Colon (tissue), 2 donors: ENCODE measurements around the gene CARNS1.

ENCODE experiments used
- FAIRE-seq: peaks from 2 replicates; lab custom pipeline; 2012; peaks lifted over from hg19 to GRCh38; lab: Jason Lieb, UNC
- donor health status: control.
- donor health status: control.

Gene CARNS1

GRCh38 chr11:67376063-67376820 lies 39.2 kb upstream of the CARNS1 start:
- no peak for FAIRE-seq

- no peak for FAIRE-seq
Measured at GRCh38 chr11:67376873-67377808, 38.3 kb upstream of the CARNS1 start.

GRCh38 chr11:67378544-67378943 lies 36.9 kb upstream of the CARNS1 start:
- FAIRE-seq = no peak

- FAIRE-seq = no peak
Measured at GRCh38 chr11:67379061-67380058, 36.1 kb upstream of the CARNS1 start.

- no peak for FAIRE-seq
Measured at GRCh38 chr11:67381244-67381972, 34.1 kb upstream of the CARNS1 start.

- no peak for FAIRE-seq
Measured at GRCh38 chr11:67382276-67383136, 33.0 kb upstream of the CARNS1 start.

GRCh38 chr11:67384851-67385366 lies 30.6 kb upstream of the CARNS1 start:
- FAIRE-seq = no peak

- no peak for FAIRE-seq
Measured at GRCh38 chr11:67387069-67387468, 28.4 kb upstream of the CARNS1 start.

GRCh38 chr11:67387518-67387917 lies 28.0 kb upstream of the CARNS1 start:
- no peak for FAIRE-seq

- FAIRE-seq = no peak
Measured at GRCh38 chr11:67389477-67389876, 26.0 kb upstream of the CARNS1 start.

GRCh38 chr11:67390947-67391303 lies 24.6 kb upstream of the CARNS1 start:
- FAIRE-seq = no peak

- no peak for FAIRE-seq
Measured at GRCh38 chr11:67391304-67392182, 23.9 kb upstream of the CARNS1 start, which contains the start of gene RAD9A. Gene RAD9A, plus strand, starts transcription at chr11:67391986. Its CDS starts 59 bp downstream, at chr11:67392045.

- no peak for FAIRE-seq
Measured at GRCh38 chr11:67392183-67392715, 23.2 kb upstream of the CARNS1 start.

GRCh38 chr11:67393437-67393836 lies 22.0 kb upstream of the CARNS1 start:
- no peak for FAIRE-seq

GRCh38 chr11:67393990-67394389 lies 21.5 kb upstream of the CARNS1 start:
- no peak for FAIRE-seq

GRCh38 chr11:67395555-67396258 lies 19.8 kb upstream of the CARNS1 start:
- no peak for FAIRE-seq

- no peak for FAIRE-seq
Measured at GRCh38 chr11:67396259-67396581, 19.3 kb upstream of the CARNS1 start.
